NOMO-1 treated with dmso at 0.1 percent for 144 hours (cell line): ENCODE results near the gene TAF13.
A peak's percentile ranks its signal among the peaks of the same experiment; 100 is the strongest.
"Not testable (repeated sequence)": the region's sequence is repeated elsewhere in the genome, so short reads cannot be mapped to it uniquely, and the experiment has no call there.

Experiments
- DNase-seq: peaks from one replicate; lab custom pipeline; 2025; ENCODE audit not compliant: unreplicated experiment; lab: John Stamatoyannopoulos, UW

The TAF13 gene

DNA sequence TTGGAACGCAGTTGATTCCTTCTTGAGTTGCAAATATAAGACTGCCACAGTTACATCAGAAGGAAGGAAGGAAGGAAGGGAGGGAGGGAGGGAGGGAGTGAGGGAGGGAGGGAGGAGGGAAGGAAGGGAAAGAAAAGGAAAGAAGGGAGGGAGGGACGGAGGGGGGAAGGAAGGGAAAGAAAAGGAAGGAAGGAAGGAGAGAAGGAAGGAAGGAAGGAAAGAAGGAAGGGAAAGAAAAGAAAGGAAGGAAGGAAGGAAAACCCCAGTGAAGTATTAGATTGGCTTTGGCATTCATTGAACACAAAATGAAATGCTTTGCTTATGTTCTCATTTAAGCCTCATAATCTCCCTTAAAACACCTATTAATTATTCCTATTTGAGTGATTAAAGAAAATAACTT lies 27.5 kb downstream of the TAF13 start:
- no peak for DNase-seq

DNA sequence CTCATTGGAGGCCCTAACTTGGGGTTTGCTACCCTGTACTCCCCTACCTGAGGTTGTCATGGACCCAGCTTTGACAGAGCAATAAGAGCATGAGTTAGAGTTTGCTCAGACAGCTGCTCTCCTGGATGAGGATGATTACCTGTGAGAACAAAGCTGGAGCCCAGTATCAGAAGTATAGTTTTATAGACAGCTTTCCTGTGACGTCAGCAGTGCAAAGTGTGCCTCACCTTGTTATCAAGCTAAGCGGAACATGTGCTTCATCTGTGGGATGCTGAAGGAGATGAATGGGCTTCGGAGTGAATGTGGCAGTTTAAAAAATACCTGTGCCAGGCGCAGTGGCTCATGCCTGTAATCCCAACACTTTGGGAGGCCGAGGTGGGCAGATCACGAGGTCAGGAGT lies 28.5 kb downstream of the TAF13 start:
- DNase-seq = no peak

DNA sequence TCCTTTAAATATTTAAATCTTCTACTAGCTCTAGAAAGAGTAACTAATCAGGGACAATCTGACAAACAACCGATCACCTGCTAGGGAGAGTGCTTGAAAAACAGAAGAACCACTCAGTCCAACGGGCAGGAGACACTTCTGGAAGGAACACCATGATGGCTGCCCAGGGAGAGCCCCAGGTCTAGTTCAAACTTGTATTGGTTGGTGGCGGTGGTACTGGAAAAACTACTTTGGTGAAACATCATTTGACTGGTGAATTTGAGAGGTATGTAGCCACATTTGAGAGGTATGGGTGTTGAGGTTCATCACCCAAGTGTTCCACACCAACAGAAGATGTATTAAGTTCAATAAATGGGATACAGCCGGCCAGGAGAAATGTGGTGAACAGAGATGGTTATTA lies 29.1 kb downstream of the TAF13 start:
- no peak for DNase-seq

DNA sequence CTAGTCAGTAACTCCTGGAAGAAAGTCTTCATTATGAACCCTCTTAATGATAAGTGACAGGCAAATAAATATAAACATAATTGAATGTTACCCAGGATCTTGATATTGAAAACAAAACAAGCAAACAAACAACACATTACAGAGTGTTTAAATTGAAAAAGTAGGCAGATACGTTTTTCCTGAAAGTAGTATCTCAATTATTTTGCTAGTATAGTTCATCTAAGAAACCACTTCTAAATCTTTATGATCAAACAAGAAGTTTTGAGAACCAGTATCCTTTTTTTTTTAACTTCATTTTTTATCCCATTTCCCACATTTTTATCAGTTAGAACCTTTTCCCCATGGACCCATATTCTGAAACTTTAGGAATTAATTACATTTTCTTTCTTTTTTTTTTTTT lies 30.2 kb downstream of the TAF13 start:
- no peak for DNase-seq

DNA sequence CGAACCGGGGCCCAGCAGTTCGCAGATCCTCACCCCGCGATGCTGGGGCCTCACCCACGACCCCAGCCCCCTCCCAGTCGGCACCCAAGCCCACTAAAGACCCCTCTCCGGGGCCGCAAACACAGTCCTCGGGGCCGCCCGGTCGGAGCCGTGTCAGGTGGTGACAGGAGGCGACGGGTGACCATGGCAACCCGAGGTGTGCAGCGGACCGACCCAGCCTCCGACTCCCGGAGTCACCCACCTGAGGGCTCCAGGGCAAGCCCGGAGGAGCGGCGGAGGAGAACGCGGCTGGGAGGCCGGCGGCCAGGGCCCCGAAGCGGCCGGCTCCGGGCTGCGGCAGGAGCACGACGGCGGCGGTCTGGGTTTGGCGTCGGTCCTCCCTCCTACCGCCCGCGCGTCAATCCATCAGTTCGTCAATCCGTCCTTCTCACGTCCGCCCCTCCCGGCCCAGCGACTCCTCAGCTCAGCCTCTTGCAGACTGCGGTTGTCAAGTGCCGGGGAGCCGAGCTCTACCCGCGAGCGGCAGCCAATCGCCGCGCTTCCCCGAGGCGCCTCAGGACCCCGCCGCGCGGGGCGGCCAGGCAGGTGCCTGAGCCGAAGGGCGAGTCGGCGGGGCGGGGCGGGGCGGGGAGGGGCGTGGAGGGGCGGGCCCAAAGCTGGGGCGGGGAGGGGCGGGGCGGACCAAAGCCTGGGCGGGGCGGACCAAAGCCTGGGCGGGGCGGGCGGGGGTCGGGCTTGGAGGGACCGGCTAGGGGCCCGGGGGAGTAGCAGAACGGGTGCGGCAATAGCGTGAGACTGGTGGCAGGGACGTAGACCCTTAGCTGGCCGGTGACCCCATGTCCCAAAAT lies 34.0 kb downstream of the TAF13 start, which contains the start of gene WDR47:
Gene WDR47 (minus strand): TSS at position 482 of the 848 bp plus-strand sequence. CDS start 18,590 bp downstream, outside the sequence.
- DNase-seq = peak; percentile 98

DNA sequence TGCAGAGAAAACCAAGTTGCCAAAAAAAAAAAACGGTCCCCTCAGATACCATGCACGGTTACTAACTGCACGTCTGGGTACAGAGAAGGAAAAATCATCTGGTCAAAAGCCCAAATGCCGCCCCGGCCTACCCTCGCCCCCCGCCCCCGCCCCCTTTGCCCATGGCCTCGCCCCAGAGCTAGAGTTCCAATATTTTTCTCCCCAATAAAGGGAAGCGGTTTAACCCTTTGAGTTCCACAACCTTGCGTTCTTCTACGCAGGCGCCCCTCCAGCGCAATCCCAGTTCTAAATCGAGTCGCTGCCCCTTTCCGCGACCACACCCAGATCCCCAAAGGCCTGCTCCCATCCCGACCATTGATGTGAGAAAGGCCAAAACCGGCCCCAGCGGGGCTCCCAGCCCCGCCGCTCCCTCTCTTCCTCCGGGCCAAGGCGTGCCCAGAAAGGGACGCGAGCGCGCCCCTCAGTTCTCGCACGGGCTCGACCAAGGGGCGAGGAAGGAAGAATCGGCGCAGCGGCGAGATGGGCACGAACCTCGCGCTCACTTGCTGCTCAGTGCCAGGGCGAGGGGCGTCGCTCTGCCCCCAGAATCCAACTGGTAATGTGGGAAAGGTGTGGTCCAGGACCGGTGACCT lies 34.7 kb downstream of the TAF13 start:
- no peak for DNase-seq

DNA sequence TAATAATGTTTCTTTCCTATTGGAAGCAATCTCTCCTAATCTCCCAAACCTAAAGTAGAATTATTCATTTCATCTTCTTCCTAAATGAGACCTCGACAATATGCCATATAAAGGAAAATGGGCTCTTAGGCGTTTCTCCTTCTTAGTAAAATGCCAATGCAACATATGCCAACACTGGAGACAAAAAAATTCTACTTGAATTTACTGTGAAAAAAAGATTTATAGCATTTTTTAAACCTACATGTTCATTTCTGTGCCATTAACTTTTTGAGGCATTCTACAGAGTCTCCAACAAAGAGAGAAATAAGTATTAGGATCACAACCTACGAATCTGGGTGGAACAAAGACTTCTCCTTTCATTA lies 35.2 kb downstream of the TAF13 start:
- no peak for DNase-seq

DNA sequence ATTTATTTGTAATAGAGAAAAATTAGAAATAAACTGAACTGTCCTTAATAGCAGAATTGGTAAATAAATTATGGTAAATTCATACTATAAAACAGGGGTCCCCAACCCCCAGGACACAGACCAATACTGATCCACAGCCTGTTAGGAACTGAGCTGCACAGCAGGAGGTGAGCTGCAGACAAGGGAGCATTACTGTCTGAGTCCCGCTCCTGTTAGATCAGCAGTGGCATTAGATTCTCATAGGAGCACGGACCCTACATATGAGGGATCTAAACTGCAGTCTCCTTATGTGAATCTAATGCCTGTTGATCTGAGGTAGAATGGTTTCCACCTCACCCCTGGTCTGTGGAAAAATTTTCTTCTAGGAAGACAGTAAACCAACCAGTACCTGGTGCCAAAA lies 41.4 kb downstream of the TAF13 start:
- DNase-seq = no peak

DNA sequence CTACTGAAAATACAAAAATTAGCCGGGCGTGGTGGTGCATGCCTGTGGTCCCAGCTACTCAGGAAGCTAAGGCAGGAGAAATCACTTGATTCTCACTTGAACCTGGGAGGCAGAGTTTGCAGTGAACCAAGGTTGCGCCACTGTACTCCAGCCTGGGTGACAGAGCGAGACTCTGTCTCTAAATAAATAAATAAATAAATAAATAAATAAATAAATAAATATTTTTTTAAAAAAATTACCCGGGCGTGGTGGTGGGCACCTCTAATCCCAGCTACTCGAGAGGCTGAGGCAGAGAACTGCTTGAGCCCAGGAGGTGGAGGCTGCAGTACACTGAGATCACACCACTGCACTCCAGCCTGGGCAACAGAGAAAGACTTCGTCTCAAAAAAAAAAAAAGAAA lies 46.3 kb downstream of the TAF13 start:
- DNase-seq = not testable (repeated sequence)

DNA sequence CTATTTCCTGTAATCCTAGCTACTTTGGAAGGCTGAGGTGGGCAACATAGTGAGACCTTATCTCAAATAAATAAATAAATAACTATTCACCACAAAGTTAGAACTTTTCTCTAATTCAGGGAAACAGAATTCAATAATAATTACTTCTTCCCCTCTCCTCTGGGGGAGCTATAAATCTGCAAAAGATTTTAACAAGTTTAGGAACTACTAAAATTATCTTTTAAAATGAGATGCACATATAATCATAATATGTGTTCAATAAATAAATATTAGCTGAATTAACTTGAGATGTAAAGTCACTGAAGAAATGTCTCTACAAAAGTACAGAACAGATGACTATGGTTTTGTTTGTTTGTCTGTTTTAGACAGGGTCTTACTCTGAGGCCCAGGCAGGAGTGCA lies 48.0 kb downstream of the TAF13 start:
- no peak for DNase-seq

DNA sequence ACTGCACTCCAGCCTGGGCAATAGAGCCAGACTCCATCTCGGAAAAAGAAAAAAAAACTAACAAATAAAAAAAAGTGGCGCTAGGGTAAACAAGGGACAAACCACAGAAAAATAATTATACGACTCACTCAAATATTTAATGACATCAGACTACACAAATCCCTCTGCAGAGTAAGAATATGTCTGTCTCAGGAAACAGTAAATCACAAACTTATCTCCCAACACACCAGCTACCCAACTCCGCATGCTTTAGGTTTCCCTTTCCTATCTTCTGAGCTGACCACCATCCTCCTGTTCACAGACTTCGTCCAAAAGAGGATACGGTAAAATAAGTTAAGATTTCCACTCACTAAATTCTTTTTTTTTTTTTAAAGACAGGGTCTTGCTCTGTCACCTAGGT lies 50.1 kb downstream of the TAF13 start:
- DNase-seq = no peak

DNA sequence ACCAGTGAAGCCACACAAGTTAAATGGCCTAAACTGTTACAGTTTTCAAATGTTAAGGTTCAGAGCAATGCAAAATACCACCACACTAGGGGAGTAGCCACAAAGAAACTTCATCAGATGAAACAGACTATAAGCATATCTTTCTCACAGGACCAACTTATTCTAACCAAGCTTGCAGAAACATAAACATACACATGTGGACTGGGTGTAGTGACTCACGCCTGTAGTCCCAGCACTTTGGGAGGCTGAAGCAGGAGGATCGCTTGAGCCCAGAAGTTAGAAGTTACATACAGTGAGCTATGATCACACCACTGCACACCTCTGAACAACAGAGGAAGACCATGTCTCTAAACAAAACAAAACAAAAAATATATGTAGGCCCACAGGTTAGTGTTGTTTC lies 51.2 kb downstream of the TAF13 start:
- DNase-seq = no peak

DNA sequence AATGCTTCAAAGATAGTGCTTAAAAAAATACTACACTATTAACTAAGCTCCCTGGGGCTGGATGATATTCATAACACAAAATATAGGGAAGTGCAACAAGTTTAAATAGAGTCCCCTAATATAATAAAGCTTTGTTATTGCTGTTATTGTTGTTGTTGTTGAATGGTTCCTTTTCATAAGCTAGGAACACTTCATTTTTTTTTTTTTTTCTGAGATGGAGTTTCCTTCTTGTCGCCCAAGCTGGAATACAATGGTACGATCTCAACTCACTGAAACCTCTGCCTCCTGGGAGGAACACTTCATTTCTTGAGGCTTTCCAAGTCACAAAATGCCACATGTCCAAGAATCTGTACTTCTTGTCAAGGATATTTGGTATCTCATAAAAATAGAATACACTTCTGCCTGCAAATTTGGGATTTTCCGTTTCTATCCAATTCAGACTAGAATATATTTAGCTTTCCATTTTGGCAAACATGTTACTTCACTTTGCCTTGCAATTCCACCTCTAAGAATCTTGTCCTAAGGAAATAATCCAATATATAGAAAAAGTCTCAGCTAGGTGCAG lies 55.0 kb downstream of the TAF13 start:
- DNase-seq = no peak

DNA sequence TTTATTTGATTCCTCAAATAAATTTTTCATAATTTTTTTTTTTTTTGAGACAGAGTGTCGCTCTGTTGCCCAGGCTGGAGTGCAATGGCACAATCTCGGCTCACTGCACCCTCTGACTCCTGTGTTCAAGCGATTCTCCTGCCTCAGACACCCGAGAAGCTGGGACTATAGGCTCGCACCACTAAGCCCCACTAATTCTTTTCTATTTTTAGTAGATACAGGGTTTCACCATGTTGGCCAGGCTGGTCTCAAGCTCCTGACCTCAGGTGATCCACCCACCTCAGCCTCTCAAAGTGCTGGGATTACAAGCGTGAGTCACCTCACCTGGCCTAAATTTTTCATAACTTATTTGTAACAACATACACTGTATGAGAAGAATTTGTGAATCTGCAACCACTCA lies 58.1 kb downstream of the TAF13 start:
- not testable (repeated sequence) for DNase-seq

DNA sequence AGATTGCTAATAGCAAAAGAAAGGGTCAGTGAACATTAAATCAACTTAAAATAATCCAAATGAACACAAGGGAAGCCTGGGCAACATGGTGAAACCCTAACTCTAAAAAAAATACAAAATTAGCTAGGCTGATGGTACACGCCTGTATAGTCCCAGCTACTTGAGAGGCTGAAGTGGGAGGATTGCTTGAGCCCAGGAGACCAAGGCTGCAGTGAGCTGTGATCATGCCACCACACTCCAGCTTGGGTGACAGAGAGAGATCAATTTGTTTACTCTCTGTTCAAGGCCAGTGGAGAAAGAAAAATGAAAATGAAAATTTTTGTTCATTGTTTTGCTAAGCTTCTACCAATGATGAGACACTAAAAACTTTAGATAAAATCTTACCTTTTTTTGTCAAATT lies 58.7 kb downstream of the TAF13 start:
- DNase-seq = no peak
